Ovary (tissue), 9 donors: ENCODE data around the gene TMEM107. TPM values are rescaled to one million over a fixed set of nuclear protein-coding genes. Genes with fewer than 3 reads are reported as not detected.

ENCODE experiments used
- DNase-seq, 5 donors: peaks; one replicate each; pipeline ENCODE4 v3.0.0-alpha.2; 2019 to 2020
- H3K27ac ChIP-seq, 2 donors: fragments of 200-600 bp; one replicate each; pipeline versions ENCODE4 v1.5.1 to v1.8.0; 2019 to 2022
- H3K27me3 ChIP-seq: fragments of 200-600 bp; one replicate; pipeline ENCODE4 v1.8.0; 2022
- H3K36me3 ChIP-seq: fragments of 200-600 bp; sonication (generic); one replicate; pipeline ENCODE4 v1.5.1; 2019
- H3K4me1 ChIP-seq: one replicate; pipeline ENCODE4 v1.8.1; 2013; ENCODE audit warnings: mild to moderate bottlenecking, moderate library complexity; ENCODE audit not compliant: insufficient read depth
- H3K4me3 ChIP-seq: fragments of 200-600 bp; sonication (generic); one replicate; pipeline ENCODE4 v1.5.1; 2017
- H3K9me3 ChIP-seq, 2 donors: fragments of 200-600 bp in 1 of 2; sonication (generic) in 1 of 2; one replicate each; pipeline versions ENCODE4 v1.5.1 to v1.8.1; 2013 to 2019; ENCODE audit warnings: mild to moderate bottlenecking in 1 of 2, moderate library complexity in 1 of 2
- CTCF ChIP-seq, 3 donors: fragments of 450-650 bp in 2 of 3; fragments of 200-600 bp in 1 of 3; IDR thresholded peaks; one replicate each; pipeline versions ENCODE4 v1.5.1 to v1.8.0; 2016 to 2022; ENCODE audit warnings: antibody characterized with exemption in 3 of 3, mild to moderate bottlenecking in 1 of 3
- EP300 ChIP-seq: sonication (generic); formaldehyde crosslinking; IDR thresholded peaks from one replicate; pipeline ENCODE4 v1.6.1; 2017; ENCODE audit warnings: antibody characterized with exemption
- POLR2A ChIP-seq: fragments of 450-650 bp; IDR thresholded peaks from one replicate; pipeline ENCODE4 v1.6.1; 2017; ENCODE audit warnings: antibody characterized with exemption, mild to moderate bottlenecking, moderate library complexity
- WGBS, 3 donors: extraction: QIAGEN DNeasy Blood & Tissue Kit in 1 of 3; methylation state at CpG; one replicate each; pipeline versions ENCODE4 v1.1.5 to v1.1.7; 2013 to 2017; 5-methylcytosine and 5-hydroxymethylcytosine counted together
- intact Hi-C, 4 donors: fragments of 100-400 bp; cut with DNase I; formaldehyde crosslinking; loops; one replicate each; pipeline versions ENCODE4 v1.11.0 to v1.15.1; 2022 to 2023
- polyA plus RNA-seq, 2 donors: library from polyadenylated mRNA; stranded (reverse); fragments of 200-250 nt in 1 of 2; fragments of 350-450 nt in 1 of 2; fragmentation: Illumina TruSeq in 1 of 2; extraction: RNeasy Lipid Tissue Mini Kit (QIAGEN cat#74804) in 1 of 2; gene quantifications; one replicate each; pipeline ENCODE4 v1.2.3, GENCODE V29; 2013 to 2014
- total RNA-seq, 7 donors: library from RNA; depleted of rRNA in 2 of 7; stranded (reverse); fragments of >200 nt in 2 of 7; fragmentation: NEBNext Ultra II Directional in 3 of 7; extraction: Animal tissue kit (Norgen Biotek cat#: 25700) in 3 of 7; gene quantifications; one replicate each; pipeline versions ENCODE4 v1.1.0 to v1.2.4, GENCODE V29; 2016 to 2023
- donor health status: DM: no; HTN: no; CAD: no; lungs with moderate emphysema.
- donor health status: DM: no; HTN: no; CAD: no.
- donor health status: Bipolar disorder and iron deficiency.
- donor health status: DM: yes; HTN: yes; CAD: no.
- donor health status: DM: no; HTN: no; CAD: no.
- donor health status: DM: yes; HTN: yes; CAD: no.

TMEM107 gene
- total and polyA plus RNA-seq, 9 donors, result 7.5 to 57.6 (median 10.5) TPM

GRCh38 chr17:8154608-8155155, 21.5 kb downstream of the TMEM107 start:
- 1 to 7% (median 2%) methylated on average over 11 of the region's 11 CpGs for WGBS, 3 donors
- DNase-seq, result no peak
- H3K9me3 ChIP-seq, result no peaks in the 10 kb centered on the region
- TF ChIP-seq EP300 (no peak), CTCF (IDR thresholded peaks at IDR 0.05) (peak in 1 of 3 donors; percentile 5), POLR2A (peak; percentile 52)
- peak overlapping the region; percentile 97 for H3K4me3 ChIP-seq
- peak overlapping the region; percentile 94 to 96 for H3K27ac ChIP-seq
- H3K27me3 ChIP-seq, result no peaks in the 10 kb centered on the region
- no peaks in the 10 kb centered on the region for H3K36me3 ChIP-seq
- intact Hi-C loops, result loop anchor here in 1 of 4 donors (10.0 kb wide), 1 partner anchor 310 kb away; no protein-coding TSS in a partner anchor
- H3K4me1 ChIP-seq, result peaks cover 12% of the 10 kb centered on the region

GRCh38 chr17:8153957-8154607, 22.1 kb downstream of the TMEM107 start:
- 1% methylated on average over 22 of the region's 22 CpGs for WGBS, 3 donors
- peak; percentile 100 for DNase-seq
- Histone ChIP-seq H3K27ac (peak overlapping the region; percentile 94 to 96), H3K36me3 (no peaks in the 10 kb centered on the region), H3K4me3 (peak overlapping the region; percentile 97), H3K27me3 (no peaks in the 10 kb centered on the region), H3K9me3 (no peaks in the 10 kb centered on the region), H3K4me1 (peaks cover 12% of the 10 kb centered on the region)
- TF ChIP-seq EP300 (peak; percentile 100), POLR2A (peak; percentile 86), CTCF (IDR thresholded peaks at IDR 0.05) (no peak)
- intact Hi-C loops, result loop anchor here in 1 of 4 donors (10.0 kb wide), 1 partner anchor 309 kb away; no protein-coding TSS in a partner anchor

- Histone ChIP-seq H3K4me1 (peaks cover 12% of the 10 kb centered on the region), H3K27ac (peak overlapping the region; percentile 94 to 96), H3K9me3 (no peaks in the 10 kb centered on the region), H3K4me3 (peak overlapping the region; percentile 56), H3K36me3 (no peaks in the 10 kb centered on the region), H3K27me3 (no peaks in the 10 kb centered on the region)
- peak; percentile 71 to 86 (median 80) for DNase-seq
- peak; percentile 46 for TF ChIP-seq POLR2A
- no peak for TF ChIP-seq CTCF (IDR thresholded peaks at IDR 0.05)
- TF ChIP-seq EP300, result peak; percentile 41
- intact Hi-C loops, result loop anchor here in 1 of 4 donors (10.0 kb wide), 1 partner anchor 309 kb away; no protein-coding TSS in a partner anchor
- WGBS, 3 donors, result 6 to 8% (median 8%) methylated on average over 13 of the region's 13 CpGs
Observed at GRCh38 chr17:8153525-8153956, 22.6 kb downstream of the TMEM107 start.

- peak overlapping the region; percentile 56 for H3K4me3 ChIP-seq
- no peaks in the 10 kb centered on the region for H3K36me3 ChIP-seq
- H3K27me3 ChIP-seq, result no peaks in the 10 kb centered on the region
- TF ChIP-seq EP300 (no peak), POLR2A (no peak), CTCF (IDR thresholded peaks at IDR 0.05) (no peak)
- peaks cover 12% of the 10 kb centered on the region for H3K4me1 ChIP-seq
- 67 to 76% (median 71%) methylated on average over 7 of the region's 7 CpGs for WGBS, 3 donors
- intact Hi-C loops, result loop anchor here in 1 of 4 donors (10.0 kb wide), 1 partner anchor 308 kb away; no protein-coding TSS in a partner anchor
- no peaks in the 10 kb centered on the region for H3K9me3 ChIP-seq
- peak overlapping the region; percentile 94 to 96 for H3K27ac ChIP-seq
- peak in 4 of 5 donors; percentile 38 to 62 (median 56) for DNase-seq
Observed at GRCh38 chr17:8153031-8153451, 23.1 kb downstream of the TMEM107 start.
